Astrocyte (in vitro differentiated cells and primary cell): Measurements from ENCODE around the gene DEPP1.

Experiments used
- CTCF ChIP-seq: IDR thresholded peaks from 2 replicates; pipeline ENCODE4 v1.5.1; 2011; ENCODE audit warnings: low read depth, mild to moderate bottlenecking, inconsistent platforms, low read length, moderate library complexity; ENCODE audit not compliant: insufficient read depth
- EZH2 ChIP-seq: IDR thresholded peaks from 2 replicates; pipeline ENCODE4 v1.6.1; 2012; ENCODE audit warnings: mild to moderate bottlenecking, low read length, inconsistent platforms; ENCODE audit not compliant: insufficient read depth

DNA sequence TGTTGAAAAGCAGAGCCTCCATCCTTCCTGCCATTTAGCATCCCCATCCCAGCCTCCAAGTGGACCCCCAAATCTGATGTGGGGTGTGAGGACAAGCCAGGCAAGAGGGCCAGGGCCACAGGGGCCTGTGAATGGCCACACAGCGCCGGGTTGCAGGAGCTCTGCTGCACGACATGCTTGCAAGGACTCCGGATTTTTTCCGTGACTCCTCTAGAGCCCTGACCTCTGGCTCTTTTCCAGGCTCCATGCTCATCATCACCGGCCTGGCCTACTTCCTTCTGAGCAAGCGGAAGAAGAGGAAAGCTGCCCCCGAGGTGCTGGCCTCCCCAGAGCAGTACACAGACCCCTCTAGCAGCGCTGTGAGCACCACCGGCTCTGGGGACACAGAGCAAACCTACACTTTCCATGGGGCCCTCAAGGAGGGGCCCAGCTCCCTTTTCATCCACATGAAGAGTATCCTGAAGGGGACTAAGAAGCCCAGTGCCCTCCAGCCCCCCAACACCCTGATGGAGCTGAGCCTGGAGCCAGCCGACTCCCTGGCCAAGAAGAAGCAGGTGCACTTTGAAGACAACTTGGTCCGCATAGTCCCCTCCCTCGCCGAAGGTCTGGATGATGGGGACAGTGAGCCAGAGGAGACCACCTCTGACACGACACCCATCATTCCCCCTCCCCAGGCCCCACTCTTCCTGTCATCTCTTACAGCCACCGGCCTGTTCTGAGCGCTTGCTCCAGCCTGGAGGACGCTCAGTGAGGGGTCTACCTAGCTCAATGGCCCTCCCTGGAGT is 44.0 kb downstream of the DEPP1 start:
- TF ChIP-seq CTCF (no peak), EZH2 (no peak)
